T-helper 9 cell (primary cell): ENCODE measurements around the gene COQ10B.

Experiments
- DNase-seq: peaks from one replicate; pipeline ENCODE4 v3.0.0-alpha.2; 2020

The COQ10B gene

DNA sequence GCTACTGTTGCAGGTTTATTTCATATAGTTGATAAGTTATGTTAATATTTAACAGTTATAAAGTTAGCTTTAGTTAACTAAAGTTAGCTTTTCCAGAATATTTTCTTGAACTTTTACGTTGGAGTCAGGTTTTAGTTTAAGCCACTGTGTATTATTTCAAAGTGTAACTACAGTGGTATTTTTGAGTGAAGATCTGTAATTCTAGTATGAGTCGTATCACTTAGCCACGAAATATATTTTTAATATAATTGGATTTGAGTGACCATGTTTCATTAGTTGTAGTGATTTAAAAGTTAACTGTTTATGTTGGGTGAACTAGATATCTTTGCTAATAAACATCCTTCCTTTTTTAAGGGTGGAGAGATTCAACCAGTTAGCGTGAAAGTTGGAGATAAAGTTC lies 49.3 kb downstream of the COQ10B start:
- no peak for DNase-seq

DNA sequence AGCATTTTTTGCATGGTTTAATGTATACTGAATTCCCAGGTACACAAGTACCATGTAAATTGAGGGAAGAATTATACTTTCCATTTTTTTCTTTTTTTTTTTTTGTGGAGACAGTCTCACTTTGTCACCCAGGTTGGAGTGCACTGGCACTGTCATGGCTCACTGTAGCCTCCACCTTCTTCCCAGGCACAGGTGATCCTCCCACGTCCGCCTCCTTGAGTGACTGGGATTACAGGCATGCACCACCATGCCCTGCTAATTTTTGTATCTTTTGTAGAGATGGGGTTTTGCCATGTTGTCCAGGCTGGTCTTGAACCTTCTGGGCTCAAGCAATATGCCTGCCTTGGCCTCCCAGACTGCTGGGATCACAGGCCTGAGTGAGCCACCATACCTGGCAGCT lies 50.6 kb downstream of the COQ10B start:
- DNase-seq: no peak

DNA sequence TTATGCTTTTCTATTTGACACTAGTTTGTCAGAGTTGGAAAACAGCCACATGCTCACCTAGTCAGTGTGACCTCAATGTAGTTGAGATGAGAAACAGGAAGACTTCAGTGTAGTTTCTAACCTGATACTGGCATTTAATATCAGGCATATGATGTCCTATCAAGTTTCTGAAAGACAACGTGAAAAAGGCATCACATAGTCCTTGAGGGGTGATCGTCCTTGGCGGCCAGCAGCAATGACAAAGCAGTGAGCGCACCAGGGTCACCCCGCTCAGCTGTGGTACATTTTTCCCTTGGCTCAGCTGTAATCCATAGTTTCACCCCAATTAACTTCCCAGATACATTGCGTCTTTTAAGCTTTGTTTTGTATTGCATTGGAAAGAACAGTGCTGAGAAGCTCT lies 51.2 kb downstream of the COQ10B start:
- DNase-seq: no peak

DNA sequence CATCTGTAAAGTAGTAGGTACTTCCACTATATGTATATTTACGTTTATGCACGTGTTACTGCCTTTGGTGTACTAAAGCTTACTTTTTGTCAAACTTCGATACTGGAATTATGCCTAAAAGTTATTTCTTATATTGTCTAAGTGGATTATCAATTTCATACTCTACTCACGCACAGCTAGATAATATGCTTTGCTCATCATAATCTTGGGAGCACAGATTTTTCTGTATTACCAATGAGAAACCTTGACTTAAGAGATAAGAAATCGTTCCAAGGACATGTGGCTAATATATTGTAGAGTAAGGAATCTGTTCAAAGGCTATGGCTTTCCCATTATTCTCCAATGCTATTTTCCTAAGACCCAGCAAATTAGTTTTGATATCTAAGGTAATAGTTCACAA lies 53.3 kb downstream of the COQ10B start:
- DNase-seq: no peak

DNA sequence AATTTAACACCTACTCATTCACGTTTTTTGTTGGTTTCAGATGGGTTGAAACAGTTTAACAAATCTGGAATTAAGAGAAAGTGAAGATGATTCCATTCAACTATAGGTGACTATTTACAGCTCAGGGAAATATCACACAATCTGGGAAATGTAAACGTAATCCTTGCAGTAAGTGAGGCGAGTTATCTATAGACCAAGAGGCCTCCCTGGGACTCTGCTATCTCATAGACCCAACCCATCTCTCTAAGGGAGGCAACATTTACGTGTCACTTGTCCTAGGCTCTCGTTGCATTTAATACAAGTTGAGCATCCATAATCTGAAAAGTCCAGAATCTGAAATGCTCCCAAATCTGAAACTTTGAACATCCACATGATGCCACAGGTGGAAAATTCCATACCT lies 60.6 kb downstream of the COQ10B start:
- no peak for DNase-seq

DNA sequence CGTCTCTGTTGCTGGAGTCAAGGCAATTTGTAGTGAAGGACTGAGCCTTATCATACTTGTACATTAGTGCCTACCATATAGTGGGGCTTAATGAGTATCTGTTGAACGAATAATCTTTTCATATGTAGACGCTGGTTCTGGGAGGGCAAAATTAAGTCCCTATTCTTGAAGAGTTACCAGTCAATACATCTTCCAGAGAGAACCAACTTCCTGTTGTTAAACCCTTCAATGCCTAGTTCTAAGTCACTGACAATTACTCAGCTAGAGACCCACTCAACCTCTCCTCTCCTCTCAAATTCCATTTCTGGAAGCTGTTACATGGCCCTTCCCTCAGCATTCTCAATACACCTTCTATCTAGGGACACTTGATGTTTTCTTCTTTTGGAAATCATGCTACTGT lies 61.4 kb downstream of the COQ10B start:
- no peak for DNase-seq

DNA sequence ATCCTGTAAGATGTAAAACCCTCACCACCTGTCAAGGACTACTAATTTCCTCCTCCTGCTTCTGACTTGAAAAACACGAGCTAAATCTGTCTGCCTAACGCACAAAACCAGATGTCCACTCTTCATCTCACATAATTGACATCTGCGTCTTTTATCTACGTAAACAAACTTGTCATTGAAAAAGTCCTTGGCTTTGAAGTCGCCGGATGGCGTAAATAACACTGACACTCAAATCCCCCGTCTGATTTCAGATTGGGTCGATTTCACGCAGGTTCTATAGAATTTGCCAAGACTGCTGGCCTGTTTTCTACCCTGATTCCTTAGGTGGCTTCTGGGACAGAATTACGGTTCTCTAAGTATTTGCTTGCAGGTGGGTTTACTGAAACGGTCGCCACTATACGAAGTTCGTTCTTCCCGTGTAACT lies 62.0 kb downstream of the COQ10B start:
- no peak for DNase-seq

DNA sequence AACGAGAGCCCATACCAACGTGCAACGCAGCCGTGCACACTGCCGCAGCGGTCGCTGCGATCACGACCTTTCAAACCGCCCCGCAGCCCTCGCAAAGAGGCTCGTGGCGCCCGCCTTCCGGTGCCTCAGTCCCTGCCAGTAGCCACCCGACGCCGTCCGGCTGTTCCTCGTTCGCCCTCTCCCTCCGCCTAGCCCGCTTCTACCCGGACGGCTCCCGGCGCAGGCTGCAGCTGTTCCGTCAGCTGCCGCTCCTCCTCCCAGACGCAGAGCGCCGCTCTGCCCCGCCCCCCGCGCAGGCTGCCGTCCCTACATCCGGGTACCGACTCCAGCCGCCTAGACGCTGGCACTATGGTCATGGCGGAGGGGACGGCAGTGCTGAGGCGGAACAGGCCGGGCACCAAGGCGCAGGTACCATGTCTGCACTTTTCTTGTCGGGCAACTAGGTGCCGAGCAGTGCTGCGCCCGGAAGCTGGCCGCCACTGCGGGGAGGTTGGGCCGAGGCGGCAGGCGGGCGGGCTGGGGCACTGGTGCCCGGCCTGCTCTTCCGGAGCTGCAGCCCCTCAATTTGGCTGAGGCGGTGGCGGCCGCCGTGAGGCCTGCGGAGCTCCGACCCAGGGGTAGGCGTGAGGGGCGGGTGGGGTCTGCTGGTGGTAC lies 62.5 kb downstream of the COQ10B start, which contains the start of gene MOB4:
Gene MOB4, plus strand, starts transcription at position 328 of the 654 bp plus-strand sequence. Its CDS starts 21 bp downstream, at position 349.
- peak; percentile 94 for DNase-seq

DNA sequence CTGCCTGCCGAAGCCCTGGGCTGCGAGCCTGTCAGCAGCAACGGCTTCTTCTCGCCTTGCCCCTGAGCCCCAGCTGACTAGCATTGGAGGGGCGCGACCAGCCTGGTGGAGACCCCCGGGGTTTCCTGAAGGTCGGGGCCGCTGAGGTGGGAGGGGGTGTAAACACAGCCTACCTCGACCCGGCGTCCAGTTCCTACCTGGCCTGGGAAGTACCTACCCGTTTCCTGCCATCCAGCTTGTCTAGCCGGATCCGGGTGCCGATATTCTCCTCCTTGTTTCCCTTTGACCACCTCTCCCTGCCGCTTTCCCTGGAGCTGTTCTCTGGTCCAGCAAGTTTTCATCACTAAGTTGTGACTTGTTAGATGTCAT lies 63.0 kb downstream of the COQ10B start:
- DNase-seq: no peak

DNA sequence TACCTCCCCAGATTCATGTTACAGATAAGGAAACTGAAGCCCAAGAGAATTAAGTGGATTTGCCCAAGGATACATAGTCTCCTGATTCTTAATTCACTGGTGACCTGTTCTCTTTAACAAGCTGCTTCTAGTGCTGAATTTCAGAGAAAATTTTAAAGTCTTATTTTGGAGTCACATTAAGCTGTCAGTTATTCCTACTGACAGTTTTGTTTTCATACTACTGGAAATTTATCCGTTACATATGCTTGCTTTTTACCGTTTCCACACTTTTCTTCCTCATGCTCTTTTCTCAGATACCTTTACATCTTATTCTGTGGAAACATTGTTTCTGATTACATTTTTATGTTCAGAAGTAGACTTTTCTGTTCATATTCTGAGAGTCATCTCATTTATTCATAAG lies 63.8 kb downstream of the COQ10B start:
- DNase-seq: no peak
